ENCODE results near the gene RBM5.

RBM5 gene

DNA sequence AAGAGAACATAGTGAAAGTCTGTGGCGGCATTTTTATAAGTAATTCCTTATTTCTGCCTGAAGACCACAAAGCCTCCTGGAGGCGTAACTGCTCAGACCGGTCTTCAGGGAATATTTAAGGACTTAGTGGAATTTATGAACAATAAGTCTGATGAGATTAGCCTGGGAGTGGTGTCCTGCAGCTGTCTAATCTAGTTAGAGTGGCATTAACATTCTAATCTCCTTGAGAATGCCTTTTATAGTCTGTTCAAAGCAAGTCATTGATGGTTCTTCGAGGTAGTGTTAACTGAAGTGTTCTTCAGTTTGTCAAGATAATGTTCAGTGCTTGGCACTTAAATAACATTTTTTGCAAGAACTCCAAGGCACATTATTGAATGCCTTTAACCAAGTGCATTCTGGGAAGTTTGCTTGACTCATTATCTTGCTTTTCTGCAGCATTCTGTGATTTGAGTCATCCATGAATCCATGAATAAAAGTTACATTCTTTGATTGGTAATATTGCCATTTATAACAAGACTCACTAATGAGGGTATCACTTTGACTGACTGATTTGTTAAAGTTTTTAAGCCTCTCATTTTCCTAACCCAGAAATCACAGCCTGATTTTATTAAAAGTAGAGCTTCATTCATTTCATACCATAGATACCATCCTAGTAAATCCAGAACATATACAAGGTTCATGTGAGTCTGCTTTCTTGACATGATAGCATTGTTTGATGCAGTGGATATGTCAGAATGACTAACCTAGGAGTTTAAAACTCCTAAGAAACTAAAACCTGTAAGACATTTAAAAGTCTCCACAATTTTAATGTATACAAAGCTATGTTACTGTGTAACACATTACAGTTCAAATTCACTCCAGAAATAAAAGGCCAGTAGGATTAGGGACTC is 12.5 kb downstream of the RBM5 start:
- DNase-seq (ENCODE audit: low spot score), result no peak
- in situ Hi-C loops (cut with MboI; ENCODE audit: low pct_unique_long_range_greater_than_20kb, low sequenced_read_pairs, unreplicated experiment), result no loop called here
- TF ChIP-seq, protein P1, sequence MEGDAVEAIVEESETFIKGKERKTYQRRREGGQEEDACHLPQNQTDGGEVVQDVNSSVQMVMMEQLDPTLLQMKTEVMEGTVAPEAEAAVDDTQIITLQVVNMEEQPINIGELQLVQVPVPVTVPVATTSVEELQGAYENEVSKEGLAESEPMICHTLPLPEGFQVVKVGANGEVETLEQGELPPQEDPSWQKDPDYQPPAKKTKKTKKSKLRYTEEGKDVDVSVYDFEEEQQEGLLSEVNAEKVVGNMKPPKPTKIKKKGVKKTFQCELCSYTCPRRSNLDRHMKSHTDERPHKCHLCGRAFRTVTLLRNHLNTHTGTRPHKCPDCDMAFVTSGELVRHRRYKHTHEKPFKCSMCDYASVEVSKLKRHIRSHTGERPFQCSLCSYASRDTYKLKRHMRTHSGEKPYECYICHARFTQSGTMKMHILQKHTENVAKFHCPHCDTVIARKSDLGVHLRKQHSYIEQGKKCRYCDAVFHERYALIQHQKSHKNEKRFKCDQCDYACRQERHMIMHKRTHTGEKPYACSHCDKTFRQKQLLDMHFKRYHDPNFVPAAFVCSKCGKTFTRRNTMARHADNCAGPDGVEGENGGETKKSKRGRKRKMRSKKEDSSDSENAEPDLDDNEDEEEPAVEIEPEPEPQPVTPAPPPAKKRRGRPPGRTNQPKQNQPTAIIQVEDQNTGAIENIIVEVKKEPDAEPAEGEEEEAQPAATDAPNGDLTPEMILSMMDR (IDR thresholded peaks at IDR 0.05; ENCODE audit: extremely low read depth, insufficient read depth, missing control alignments), result no peak

DNA sequence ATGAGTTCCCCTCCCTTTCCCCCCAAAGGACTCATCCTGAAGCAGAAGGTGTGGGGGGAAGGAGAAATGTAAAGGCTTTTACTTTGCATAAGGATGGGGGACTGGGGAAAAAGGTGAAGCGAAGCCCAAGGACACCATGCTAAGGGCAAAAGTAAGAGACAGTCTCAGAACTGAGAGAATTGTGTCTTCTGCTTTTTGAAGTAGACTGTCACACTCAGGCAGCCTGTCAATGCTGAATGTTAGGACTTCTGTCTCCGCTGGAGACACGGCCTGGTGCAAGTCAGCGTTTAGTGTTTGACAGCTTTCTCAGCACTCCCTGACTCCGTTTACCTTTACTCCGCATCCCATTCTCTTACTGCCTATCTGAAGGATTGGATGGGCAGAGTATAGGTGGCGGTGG is 13.8 kb downstream of the RBM5 start:
- TF ChIP-seq, protein P1 (IDR thresholded peaks at IDR 0.05; ENCODE audit: extremely low read depth, insufficient read depth, missing control alignments), result no peak
- in situ Hi-C loops (cut with MboI; ENCODE audit: low pct_unique_long_range_greater_than_20kb, low sequenced_read_pairs, unreplicated experiment), result no loop called here
- no peak for DNase-seq (ENCODE audit: low spot score)

DNA sequence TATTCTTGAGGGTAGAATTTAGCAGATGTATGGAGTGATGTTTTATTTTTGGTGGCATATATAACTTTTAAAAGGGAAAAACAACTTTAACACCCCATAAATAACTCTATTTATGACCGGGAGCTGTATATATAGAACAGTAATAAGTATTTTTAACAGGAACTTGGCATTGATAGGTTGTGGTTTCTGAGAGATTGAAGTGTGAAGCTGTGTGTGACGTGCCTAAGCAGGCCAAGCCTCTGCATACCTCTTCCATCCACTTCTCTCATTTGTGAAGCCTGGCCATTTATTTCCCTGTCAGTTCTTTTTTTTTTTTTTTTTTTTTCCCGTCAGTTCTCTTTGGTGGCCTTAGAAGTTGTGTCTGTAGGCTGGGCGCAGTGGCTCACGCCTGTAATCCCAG is 23.0 kb downstream of the RBM5 start:
- DNase-seq (ENCODE audit: low spot score), result no peak
- TF ChIP-seq, protein P1 (IDR thresholded peaks at IDR 0.05; ENCODE audit: extremely low read depth, insufficient read depth, missing control alignments), result no peak
- in situ Hi-C loops (cut with MboI; ENCODE audit: low pct_unique_long_range_greater_than_20kb, low sequenced_read_pairs, unreplicated experiment), result no loop called here

DNA sequence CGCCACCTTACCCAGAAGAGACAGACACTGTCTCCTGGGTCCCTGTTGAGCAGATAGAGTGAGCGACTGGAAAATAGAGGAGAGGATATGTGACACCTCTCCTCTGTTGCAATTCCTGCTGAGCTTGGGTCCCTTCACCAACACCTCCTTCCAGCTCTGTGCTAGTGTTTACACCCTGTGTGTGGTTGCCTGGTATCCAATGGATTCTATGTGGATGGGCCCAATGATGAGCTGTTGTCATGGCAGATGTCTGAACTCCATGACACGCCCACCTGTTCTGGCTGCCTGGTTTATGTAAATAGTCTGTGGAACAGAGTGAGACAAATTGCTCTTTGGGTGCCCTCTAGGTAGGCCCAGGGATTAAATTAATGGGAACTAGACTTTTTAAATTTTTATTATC is 23.7 kb downstream of the RBM5 start:
- in situ Hi-C loops (cut with MboI; ENCODE audit: low pct_unique_long_range_greater_than_20kb, low sequenced_read_pairs, unreplicated experiment), result no loop called here
- no peak for DNase-seq (ENCODE audit: low spot score)
- TF ChIP-seq, protein P1 (IDR thresholded peaks at IDR 0.05; ENCODE audit: extremely low read depth, insufficient read depth, missing control alignments), result no peak

DNA sequence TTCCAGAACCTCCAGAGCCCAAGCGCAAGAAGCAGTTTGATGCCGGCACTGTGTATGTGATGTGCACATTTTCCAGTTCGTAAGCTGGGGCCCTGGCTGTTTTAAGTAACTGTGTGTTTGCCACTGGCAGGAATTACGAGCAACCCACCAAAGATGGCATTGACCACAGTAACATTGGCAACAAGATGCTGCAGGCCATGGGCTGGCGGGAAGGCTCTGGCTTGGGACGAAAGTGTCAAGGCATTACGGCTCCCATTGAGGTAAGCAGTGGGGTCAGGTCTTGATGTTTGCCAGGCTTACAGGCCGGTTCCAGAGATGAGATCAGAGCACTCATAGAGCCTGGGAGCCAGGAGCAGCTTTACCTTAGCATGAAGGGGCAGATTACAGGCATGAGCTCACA is 28.4 kb downstream of the RBM5 start:
- TF ChIP-seq, protein P1 (IDR thresholded peaks at IDR 0.05; ENCODE audit: extremely low read depth, insufficient read depth, missing control alignments), result no peak
- in situ Hi-C loops (cut with MboI; ENCODE audit: low pct_unique_long_range_greater_than_20kb, low sequenced_read_pairs, unreplicated experiment), result no loop called here
- no peak for DNase-seq (ENCODE audit: low spot score)

- DNase-seq (ENCODE audit: low spot score), result no peak
- in situ Hi-C loops (cut with MboI; ENCODE audit: low pct_unique_long_range_greater_than_20kb, low sequenced_read_pairs, unreplicated experiment), result no loop called here
- TF ChIP-seq, protein P1 (IDR thresholded peaks at IDR 0.05; ENCODE audit: extremely low read depth, insufficient read depth, missing control alignments), result no peak
Observed at GRCh38 chr3:50118237-50118636, 29.5 kb downstream of the RBM5 start.

All from GM13977 (cell line).